IMR-90 (cell line): ENCODE data around the gene CSNK2A2. TPM values are rescaled to one million over a fixed set of nuclear protein-coding genes. Genes with fewer than 3 reads are reported as not detected.

Experiments
- ATAC-seq: fragments of 200-7000 bp; cut with Tn5 transposase; 2 replicates; pipeline ENCODE4 v1.9.1; 2020; ENCODE audit warnings: low read depth, mild to moderate bottlenecking, moderate library complexity
- BruUV-seq: library from RNA; stranded (reverse); fragments of 400-500 nt; replicated peaks from 2 replicates; lab custom pipeline; 2021; lab: Mats Ljungman, UMichigan
- CTCF ChIA-PET: fragments of 300-600 bp; formaldehyde crosslinking; extraction: SDS; loops from one replicate; lab custom pipeline; 2021; ENCODE audit warnings: antibody characterized with exemption; lab: Yijun Ruan, JAX
- POLR2A ChIA-PET: fragments of 300-600 bp; sonication (Branson Sonifier 250); formaldehyde crosslinking; loops from one replicate; lab custom pipeline; 2022; ENCODE audit warnings: antibody characterized with exemption; ENCODE audit not compliant: unreplicated experiment; lab: Charles Lee
- DNase-seq: peaks from one replicate; pipeline ENCODE4 v3.0.0; 2013
- H2AFZ ChIP-seq: replicated peaks from 2 replicates; pipeline ENCODE3; 2013; ENCODE audit warnings: low read length, mild to moderate bottlenecking; ENCODE audit not compliant: poor library complexity
- H2AK5ac ChIP-seq: 2 replicates; pipeline ENCODE4 v1.6.1; 2013; ENCODE audit warnings: low read depth, low read length, inconsistent platforms
- H2AK9ac ChIP-seq: replicated peaks from 2 replicates; pipeline ENCODE3; 2013; ENCODE audit warnings: mild to moderate bottlenecking, low read depth, low read length, moderate library complexity; ENCODE audit not compliant: poor library complexity
- H2BK120ac ChIP-seq: 2 replicates; pipeline ENCODE4 v1.6.1; 2013; ENCODE audit warnings: low read depth, low read length, inconsistent platforms
- H2BK15ac ChIP-seq: 3 replicates; pipeline ENCODE4 v1.6.1; 2013; ENCODE audit warnings: low read depth, low read length, inconsistent platforms
- H2BK20ac ChIP-seq: 2 replicates; pipeline ENCODE4 v1.6.1; 2013; ENCODE audit warnings: low read depth, mild to moderate bottlenecking, inconsistent platforms, low read length, moderate library complexity
- H2BK5ac ChIP-seq: 2 replicates; pipeline ENCODE4 v1.6.1; 2013; ENCODE audit warnings: mild to moderate bottlenecking, low read depth, low read length, inconsistent platforms; ENCODE audit not compliant: poor library complexity, severe bottlenecking
- H3K14ac ChIP-seq: replicated peaks from 2 replicates; pipeline ENCODE4 v1.6.1; 2013; ENCODE audit warnings: low read depth, low read length, inconsistent platforms
- H3K18ac ChIP-seq: 2 replicates; pipeline ENCODE4 v1.6.1; 2013; ENCODE audit warnings: low read depth, low read length, control low read depth
- H3K23ac ChIP-seq: 2 replicates; pipeline ENCODE4 v1.6.1; 2013; ENCODE audit warnings: low read depth, low read length, inconsistent platforms
- H3K27ac ChIP-seq: 2 replicates; pipeline ENCODE4 v1.5.1; 2013; ENCODE audit warnings: mild to moderate bottlenecking, control low read depth, low read length; ENCODE audit not compliant: insufficient read depth
- H3K27me3 ChIP-seq: 2 replicates; pipeline ENCODE4 v1.6.1; 2013; ENCODE audit warnings: low read length; ENCODE audit not compliant: control insufficient read depth, insufficient read depth
- H3K36me3 ChIP-seq: 2 replicates; pipeline ENCODE4 v1.6.1; 2013; ENCODE audit warnings: low read length, mixed read lengths; ENCODE audit not compliant: control insufficient read depth, insufficient read depth
- H3K4ac ChIP-seq: 2 replicates; pipeline ENCODE4 v1.6.1; 2013; ENCODE audit warnings: low read depth, low read length, inconsistent platforms
- H3K4me1 ChIP-seq: 2 replicates; pipeline ENCODE4 v1.6.1; 2013; ENCODE audit warnings: low read length, mixed read lengths; ENCODE audit not compliant: control insufficient read depth, insufficient read depth
- H3K4me2 ChIP-seq: 2 replicates; pipeline ENCODE4 v1.6.1; 2013; ENCODE audit warnings: low read depth, mild to moderate bottlenecking, control low read depth, low read length, moderate library complexity
- H3K4me3 ChIP-seq: 2 replicates; pipeline ENCODE4 v1.5.1; 2013; ENCODE audit warnings: low read depth, mild to moderate bottlenecking, control low read depth, low read length, moderate library complexity; ENCODE audit not compliant: insufficient read depth
- H3K56ac ChIP-seq: 2 replicates; pipeline ENCODE4 v1.6.1; 2013; ENCODE audit warnings: low read length, inconsistent platforms; ENCODE audit not compliant: insufficient read depth; ENCODE audit errors: extremely low read depth
- H3K79me1 ChIP-seq, 2 experiments: 2 replicates each; pipeline ENCODE4 v1.6.1; 2013; ENCODE audit warnings: low read length in 2 of 2, inconsistent platforms in 1 of 2, low read depth in 1 of 2
- H3K9ac ChIP-seq: 2 replicates; pipeline ENCODE4 v1.6.1; 2013; ENCODE audit warnings: low read depth, low read length, control low read depth
- H3K9me1 ChIP-seq: 2 replicates; pipeline ENCODE4 v1.6.1; 2013; ENCODE audit warnings: low read length, inconsistent platforms; ENCODE audit not compliant: insufficient read depth
- H3K9me3 ChIP-seq: 2 replicates; pipeline ENCODE4 v1.6.1; 2013; ENCODE audit warnings: low read length; ENCODE audit not compliant: control insufficient read depth, insufficient read depth
- H4K20me1 ChIP-seq: 2 replicates; pipeline ENCODE4 v1.6.1; 2013; ENCODE audit warnings: low read length, inconsistent platforms; ENCODE audit not compliant: insufficient read depth
- H4K5ac ChIP-seq: 2 replicates; pipeline ENCODE4 v1.6.1; 2013; ENCODE audit warnings: mild to moderate bottlenecking, low read depth, low read length, control low read depth
- H4K8ac ChIP-seq, 2 experiments: 2 replicates each; pipeline ENCODE4 v1.6.1; 2013; ENCODE audit warnings: low read depth in 2 of 2, low read length in 2 of 2, control low read depth in 1 of 2, inconsistent platforms in 1 of 2
- H4K91ac ChIP-seq: 2 replicates; pipeline ENCODE4 v1.6.1; 2013; ENCODE audit warnings: low read depth, low read length, inconsistent platforms; ENCODE audit not compliant: insufficient read depth
- CHD1 ChIP-seq: IDR thresholded peaks from 2 replicates; pipeline ENCODE4 v1.6.1; 2012; ENCODE audit warnings: low read depth, low read length, improper control_type of control experiment
- MAZ ChIP-seq: IDR thresholded peaks from 2 replicates; pipeline ENCODE4 v1.6.1; 2012; ENCODE audit warnings: low read depth, mild to moderate bottlenecking, low read length, improper control_type of control experiment, moderate library complexity, borderline replicate concordance
- MXI1 ChIP-seq: IDR thresholded peaks from 2 replicates; pipeline ENCODE4 v1.6.1; 2012; ENCODE audit warnings: low read depth, mild to moderate bottlenecking, low read length, moderate library complexity, borderline replicate concordance
- NFE2L2 ChIP-seq: fragments of 150-350 bp; IDR thresholded peaks from 2 replicates; pipeline ENCODE4 v1.6.1; 2016; ENCODE audit warnings: low read depth, mild to moderate bottlenecking, low read length
- POLR2A ChIP-seq: IDR thresholded peaks from 2 replicates; pipeline ENCODE4 v1.6.1; 2012; ENCODE audit warnings: mild to moderate bottlenecking, low read depth, low read length
- RAD21 ChIP-seq: IDR thresholded peaks from 2 replicates; pipeline ENCODE4 v1.6.1; 2012; ENCODE audit warnings: low read length, improper control_type of control experiment
- RCOR1 ChIP-seq: IDR thresholded peaks from 2 replicates; pipeline ENCODE4 v1.6.1; 2012; ENCODE audit warnings: mild to moderate bottlenecking, low read length, improper control_type of control experiment; ENCODE audit not compliant: insufficient replicate concordance
- RFX5 ChIP-seq: IDR thresholded peaks from 2 replicates; pipeline ENCODE4 v1.8.0; 2012; ENCODE audit warnings: low read depth, mild to moderate bottlenecking, low read length, moderate library complexity
- SMC3 ChIP-seq: fragments of 150-350 bp; IDR thresholded peaks from 2 replicates; pipeline ENCODE4 v1.6.1; 2016; ENCODE audit warnings: low read depth, mild to moderate bottlenecking, antibody characterized with exemption, low read length, moderate library complexity
- USF2 ChIP-seq: fragments of 150-350 bp; IDR thresholded peaks from 2 replicates; pipeline ENCODE4 v1.6.1; 2017; ENCODE audit warnings: mild to moderate bottlenecking, antibody characterized with exemption, low read length, low read depth
- WGBS, 2 experiments: methylation state at CpG; one replicate each; pipeline versions ENCODE4 v1.1.5 to v1.1.7; 2013; ENCODE audit warnings: missing lambda C conversion rate in 2 of 2; ENCODE audit not compliant: insufficient read length in 1 of 2; ENCODE audit errors: extremely low coverage in 2 of 2; 5-methylcytosine and 5-hydroxymethylcytosine counted together
- dilution Hi-C: fragments of 300-500 bp; cut with HindIII; formaldehyde crosslinking; loops from one replicate; pipeline ENCODE4 v1.14.3; 2018; ENCODE audit warnings: low sequenced_read_pairs; ENCODE audit not compliant: unreplicated experiment
- in situ Hi-C: fragments of 300-500 bp; cut with MboI; formaldehyde crosslinking; loops from 3 replicates; pipeline ENCODE4 v1.14.3; 2019; ENCODE audit warnings: low sequenced_read_pairs, inconsistent platforms, mixed read lengths
- intact Hi-C: fragments of 100-400 bp; cut with micrococcal nuclease; formaldehyde crosslinking; loops from 2 replicates; pipeline ENCODE4 v1.10.0; 2022
- polyA plus RNA-seq, 3 experiments: library from polyadenylated mRNA; depleted of rRNA; stranded (reverse); fragments of >200 nt; gene quantifications; 2 replicates each; pipeline ENCODE4 v1.2.3, GENCODE V29; 2012; ENCODE audit warnings: low replicate concordance in 1 of 3
- total RNA-seq: library from RNA; depleted of rRNA; stranded (reverse); fragments of >200 nt; gene quantifications from 2 replicates; pipeline ENCODE4 v1.2.3, GENCODE V29; 2012

CSNK2A2 gene
- total and polyA plus RNA-seq, 2 of the 4 experiments (the other 2 are of a cell fraction), result 15.6 to 27.5 TPM

- Histone ChIP-seq H2AFZ (no peak overlapping the region), H3K9me1 (peaks cover 6% of the 10 kb centered on the region; the same call in 1 of the 2 replicates), H2BK20ac (no peak overlapping the region), H3K4me1 (peaks cover 4% of the 10 kb centered on the region), H3K79me1 (peaks cover 13 to 28% of the 10 kb centered on the region in 2 experiments), H2AK9ac (no peak overlapping the region), H3K4ac (no peak overlapping the region), H3K4me3 (no peak overlapping the region), H2BK5ac (no peak overlapping the region), H3K14ac (no peak overlapping the region), H2BK15ac (no peak overlapping the region), H4K20me1 (peaks cover 8% of the 10 kb centered on the region; the same call in 1 of the 2 replicates), H3K56ac (no peak overlapping the region), H3K27ac (no peak overlapping the region), H3K4me2 (no peak overlapping the region), H2BK120ac (no peak overlapping the region), H4K91ac (no peak overlapping the region), H3K18ac (no peak overlapping the region), H4K8ac (no peak overlapping the region), H4K5ac (no peak overlapping the region), H3K9ac (no peak overlapping the region), H3K27me3 (peaks cover 9% of the 10 kb centered on the region), H3K9me3 (no peaks in the 10 kb centered on the region), H3K36me3 (peaks cover 16% of the 10 kb centered on the region), H2AK5ac (no peak overlapping the region), H3K23ac (no peak overlapping the region)
- POLR2A ChIA-PET, result interaction anchor here (0.6 kb wide), 1 partner anchor 76 kb away, joined by 3 read pairs; no protein-coding TSS in a partner anchor
- TF ChIP-seq RAD21 (no peak), USF2 (no peak), POLR2A (no peak), NFE2L2 (no peak), MXI1 (no peak), RCOR1 (no peak), CHD1 (no peak), SMC3 (no peak), RFX5 (no peak), MAZ (no peak)
- in situ Hi-C loops (no loop called here), intact Hi-C loops (loop anchor here (5.0 kb wide), 2 partner anchors 292 to 1432 kb away; no protein-coding TSS in a partner anchor), dilution Hi-C loops (no loop called here)
- no CpG with 5 or more reads among the region's 4 CpGs for WGBS, 2 experiments
- no TSS peak for BruUV-seq
- DNase-seq, result no peak
- no peak for ATAC-seq
- CTCF ChIA-PET, result no interaction called here
These were observed 2.6 kb downstream of the CSNK2A2 start for GRCh38 chr16:58195344-58195743.
